Activated T-cell treated with anti-CD3 and anti-CD28 coated beads for 1 hour (primary cell): ENCODE results near the gene OR56A3.

Experiments used
- DNase-seq: peaks from one replicate; pipeline ENCODE4 v3.0.0-alpha.2; 2020; ENCODE audit warnings: low read depth

The OR56A3 gene

DNA sequence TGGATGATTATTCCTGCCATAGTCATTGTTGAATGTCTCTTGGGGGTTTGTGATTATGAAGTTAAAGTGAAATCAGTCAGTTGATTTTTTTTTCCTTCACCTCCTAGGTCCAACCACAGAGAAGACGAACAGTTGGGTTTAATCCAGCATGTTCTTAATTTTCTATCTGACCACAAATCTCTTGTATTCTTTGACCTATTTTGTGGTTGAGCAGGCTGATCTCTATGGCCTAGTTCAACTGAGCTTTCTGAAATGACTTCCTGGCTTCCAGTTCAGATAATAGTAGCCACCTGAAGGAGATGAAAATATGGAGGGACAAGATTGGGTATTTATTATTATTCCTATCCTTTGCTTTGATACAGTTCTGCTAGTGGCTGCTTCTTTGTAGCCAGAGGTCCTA is 31.5 kb downstream of the OR56A3 start:
- no peak for DNase-seq

DNA sequence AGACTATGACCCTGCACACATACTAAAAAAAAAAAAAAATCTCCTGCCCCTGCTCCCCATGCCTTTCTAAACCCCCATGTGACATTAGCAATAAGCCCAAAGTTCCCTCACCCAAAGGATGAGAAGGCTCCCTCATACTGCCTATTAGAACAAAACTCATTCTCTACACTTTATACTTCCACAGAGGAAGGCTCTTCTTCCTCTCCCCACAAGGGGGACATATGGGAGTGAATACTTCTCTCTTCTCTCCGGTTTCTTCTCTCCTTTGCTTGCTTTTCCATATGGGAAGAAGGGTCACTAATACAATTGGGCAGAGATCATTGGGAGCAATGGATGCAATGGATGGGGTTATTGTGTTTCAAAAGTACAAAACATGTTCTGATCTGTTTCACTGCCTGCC is 41.4 kb downstream of the OR56A3 start:
- no peak for DNase-seq

DNA sequence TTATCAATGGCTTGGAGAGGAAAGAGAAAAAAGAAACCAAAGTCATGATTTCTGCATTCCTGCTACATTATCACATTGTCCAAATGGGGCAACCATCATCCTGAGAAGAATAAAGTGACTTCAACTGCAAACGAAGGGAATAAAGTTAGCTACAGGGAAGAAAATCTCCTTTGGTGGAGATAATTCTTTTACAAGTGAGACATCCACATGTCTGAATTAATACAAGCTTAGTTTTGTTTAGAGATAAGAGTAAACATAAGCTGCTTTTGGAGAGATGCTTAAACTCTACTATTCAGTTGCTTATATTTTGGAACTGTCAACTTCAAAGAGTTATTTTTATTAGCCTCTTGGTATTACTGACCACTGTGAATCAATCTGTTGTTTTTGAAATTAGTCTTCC is 44.8 kb downstream of the OR56A3 start, which contains the start of gene OR52L1:
Gene OR52L1, minus strand, starts transcription at position 101 of the 400 bp plus-strand sequence. Its CDS starts 55 bp downstream, at position 46.
- DNase-seq, result no peak

DNA sequence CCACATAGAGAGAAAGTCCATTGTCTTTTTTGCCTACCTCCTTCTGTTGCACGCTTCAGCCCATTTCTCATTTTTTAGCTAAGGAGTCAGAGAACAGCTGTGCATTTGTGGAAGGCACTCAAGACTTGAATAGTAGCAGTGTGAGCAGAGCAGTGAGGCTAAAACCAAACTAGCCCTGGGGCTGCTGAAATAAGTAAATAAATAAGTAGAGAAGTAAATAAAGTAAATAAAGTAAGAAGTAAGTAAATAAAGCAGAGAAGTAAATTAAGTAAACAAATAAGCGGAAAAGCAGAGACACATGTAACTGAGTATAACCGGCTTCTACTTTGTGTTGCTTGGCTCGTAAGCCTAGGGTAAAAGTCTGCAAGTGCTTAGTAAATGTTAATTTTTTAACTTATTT is 47.2 kb downstream of the OR56A3 start:
- DNase-seq, result no peak

DNA sequence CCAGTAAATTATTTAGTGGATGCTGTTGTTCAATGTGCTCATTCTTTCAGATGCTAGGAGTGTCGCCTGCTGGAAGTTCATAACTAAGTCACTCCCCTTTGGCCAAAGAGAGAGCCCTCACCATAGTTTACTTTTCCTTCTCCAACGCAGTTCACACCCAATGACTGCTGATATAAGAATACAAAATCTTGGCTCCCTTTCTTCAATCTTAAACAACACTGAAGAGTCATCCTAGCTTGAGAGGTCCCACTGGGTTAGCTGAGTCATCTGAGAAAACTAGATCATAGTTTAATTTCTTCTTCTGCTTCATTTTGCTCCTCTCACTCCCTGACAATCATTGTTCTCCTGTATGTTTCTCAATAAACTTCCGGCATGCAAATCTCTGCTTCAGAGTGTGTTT is 50.1 kb downstream of the OR56A3 start:
- DNase-seq, result no peak

DNA sequence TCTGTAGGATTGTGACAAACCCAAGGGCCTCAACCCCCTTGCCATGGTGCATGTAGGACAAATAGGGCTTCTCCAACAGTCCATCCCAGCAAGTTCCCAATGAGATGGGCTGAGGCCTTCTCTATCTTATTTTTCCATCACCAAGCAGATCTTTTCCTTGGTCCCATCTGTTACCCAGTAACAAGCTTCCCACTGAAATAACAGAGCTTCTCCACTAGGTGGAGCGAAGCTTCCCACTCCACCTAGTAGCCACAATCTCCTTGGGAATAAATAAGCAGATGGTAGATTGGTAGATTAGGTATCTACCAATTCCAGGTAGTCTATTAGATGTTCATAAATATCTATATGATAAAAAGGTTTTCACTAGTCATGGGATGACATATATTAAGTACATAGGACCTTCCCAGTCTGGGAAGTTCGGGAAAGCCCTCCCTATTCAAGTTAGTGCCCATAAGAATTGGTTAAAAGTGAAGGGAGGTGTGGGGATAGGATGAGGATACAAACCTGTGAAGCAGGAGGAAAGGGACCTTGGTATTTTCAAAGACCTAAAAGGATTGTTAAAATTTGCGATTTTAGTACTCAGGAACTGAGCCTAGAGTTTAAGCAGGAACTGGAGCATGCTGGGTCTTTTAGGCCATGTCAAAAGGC is 50.7 kb downstream of the OR56A3 start:
- no peak for DNase-seq

DNA sequence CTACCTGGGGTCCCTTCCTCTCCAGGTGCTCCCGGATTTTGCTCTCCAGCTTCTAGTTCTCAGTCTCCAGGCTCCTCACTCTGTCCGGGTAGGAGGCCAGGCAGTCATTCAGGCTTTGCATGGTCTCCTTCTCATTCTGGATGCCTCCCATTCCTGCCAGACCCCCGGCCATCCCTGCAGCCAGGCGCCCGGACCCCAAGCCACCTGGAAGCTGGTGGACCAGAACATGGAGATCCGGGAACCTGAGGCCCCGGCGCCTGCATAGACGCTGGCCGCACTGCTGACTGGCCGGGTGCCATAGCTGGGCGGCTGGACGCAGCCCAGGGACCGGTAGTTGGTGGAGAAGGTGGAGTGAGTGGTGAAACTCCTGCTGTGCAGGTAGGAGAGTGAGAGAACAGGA is 52.7 kb downstream of the OR56A3 start:
- DNase-seq, result no peak
